GM19240 (cell line): Measurements from ENCODE around the gene AMFR.
"Not testable (repeated sequence)": the region's sequence is repeated elsewhere in the genome, so short reads cannot be mapped to it uniquely, and the experiment has no call there.

ENCODE experiments used
- DNase-seq: peaks from one replicate; pipeline ENCODE4 v3.0.0; 2011; ENCODE audit warnings: low spot score; ENCODE audit not compliant: insufficient read length

The AMFR gene

GRCh38 chr16:56389554-56389953 lies 35.8 kb downstream of the AMFR start:
- DNase-seq: no peak

- no peak for DNase-seq
These were observed 37.1 kb downstream of the AMFR start for GRCh38 chr16:56388209-56388608.

GRCh38 chr16:56387396-56387795 lies 37.9 kb downstream of the AMFR start:
- DNase-seq: no peak

- no peak for DNase-seq
These were observed 41.1 kb downstream of the AMFR start for GRCh38 chr16:56384074-56384721.

GRCh38 chr16:56382901-56383355 lies 42.4 kb downstream of the AMFR start:
- no peak for DNase-seq

- DNase-seq: no peak
These were observed 42.9 kb downstream of the AMFR start for GRCh38 chr16:56382459-56382858.

GRCh38 chr16:56380778-56381485 lies 44.4 kb downstream of the AMFR start:
- not testable (repeated sequence) for DNase-seq

- not testable (repeated sequence) for DNase-seq
These were observed 46.3 kb downstream of the AMFR start for GRCh38 chr16:56379044-56379443.

- DNase-seq: not testable (repeated sequence)
These were observed 49.6 kb downstream of the AMFR start for GRCh38 chr16:56375792-56376191.

GRCh38 chr16:56373003-56373402 lies 52.3 kb downstream of the AMFR start:
- no peak for DNase-seq

- DNase-seq: no peak
These were observed 53.2 kb downstream of the AMFR start for GRCh38 chr16:56372013-56372634.

- DNase-seq: no peak
These were observed 53.7 kb downstream of the AMFR start for GRCh38 chr16:56371660-56371937.

GRCh38 chr16:56370875-56371659 lies 54.3 kb downstream of the AMFR start:
- no peak for DNase-seq

- DNase-seq: no peak
These were observed 55.0 kb downstream of the AMFR start for GRCh38 chr16:56370185-56370874.

- DNase-seq: no peak
These were observed 56.1 kb downstream of the AMFR start for GRCh38 chr16:56369202-56369601.

GRCh38 chr16:56368545-56368944 lies 56.8 kb downstream of the AMFR start:
- DNase-seq: no peak

- no peak for DNase-seq
These were observed 57.6 kb downstream of the AMFR start for GRCh38 chr16:56367764-56368163.

- DNase-seq: no peak
These were observed 58.4 kb downstream of the AMFR start for GRCh38 chr16:56366945-56367344.

GRCh38 chr16:56365552-56365951 lies 59.8 kb downstream of the AMFR start:
- no peak for DNase-seq

- DNase-seq: no peak
These were observed 60.5 kb downstream of the AMFR start for GRCh38 chr16:56364865-56365264.

GRCh38 chr16:56363781-56364565 lies 61.4 kb downstream of the AMFR start:
- no peak for DNase-seq
